Hepatocyte (in vitro differentiated cells): ENCODE data around the gene BTRC. TPM values are rescaled to one million over a fixed set of nuclear protein-coding genes. Genes with fewer than 3 reads are reported as not detected.

Source experiments
- DNase-seq: peaks from one replicate; pipeline ENCODE4 v3.0.0-alpha.2; 2016; ENCODE audit warnings: low spot score
- H2AFZ ChIP-seq: fragments of 200-600 bp; sonication (generic); 2 replicates; pipeline ENCODE4 v1.6.0; 2016; ENCODE audit warnings: antibody characterized with exemption, mild to moderate bottlenecking
- H3K27ac ChIP-seq: fragments of 200-600 bp; sonication (generic); 2 replicates; pipeline ENCODE4 v1.5.1; 2016; ENCODE audit warnings: mild to moderate bottlenecking
- H3K27me3 ChIP-seq: fragments of 200-600 bp; sonication (generic); 2 replicates; pipeline ENCODE4 v1.6.1; 2016
- H3K36me3 ChIP-seq: fragments of 200-600 bp; sonication (generic); replicated peaks from 2 replicates; pipeline ENCODE4 v1.5.1; 2016; ENCODE audit warnings: low read depth; ENCODE audit not compliant: insufficient read depth
- H3K4me1 ChIP-seq: fragments of 200-600 bp; sonication (generic); 2 replicates; pipeline ENCODE4 v1.5.1; 2016; ENCODE audit warnings: mild to moderate bottlenecking, moderate library complexity; ENCODE audit not compliant: insufficient read depth
- H3K4me2 ChIP-seq: fragments of 200-600 bp; sonication (generic); 2 replicates; pipeline ENCODE4 v1.6.0; 2016
- H3K4me3 ChIP-seq: fragments of 200-600 bp; sonication (generic); 2 replicates; pipeline ENCODE4 v1.5.1; 2016; ENCODE audit warnings: mild to moderate bottlenecking
- H3K79me2 ChIP-seq: fragments of 200-600 bp; sonication (generic); 2 replicates; pipeline ENCODE4 v1.6.0; 2017; ENCODE audit warnings: mild to moderate bottlenecking
- H3K9me2 ChIP-seq: fragments of 200-600 bp; sonication (generic); replicated peaks from 2 replicates; pipeline ENCODE4 v1.6.0; 2017; ENCODE audit warnings: mild to moderate bottlenecking; ENCODE audit not compliant: insufficient read depth
- H3K9me3 ChIP-seq: fragments of 200-600 bp; sonication (generic); 2 replicates; pipeline ENCODE4 v1.5.1; 2016; ENCODE audit warnings: low read depth, mild to moderate bottlenecking
- H4K20me1 ChIP-seq: fragments of 200-600 bp; sonication (generic); 2 replicates; pipeline ENCODE4 v1.6.0; 2016; ENCODE audit warnings: mild to moderate bottlenecking; ENCODE audit not compliant: insufficient read depth, poor library complexity, severe bottlenecking
- CTCF ChIP-seq: fragments of 200-600 bp; sonication (generic); IDR thresholded peaks from 2 replicates; pipeline ENCODE4 v1.5.1; 2016; ENCODE audit warnings: antibody characterized with exemption, mild to moderate bottlenecking; ENCODE audit not compliant: poor library complexity
- EZH2 ChIP-seq: fragments of 200-600 bp; sonication (generic); IDR thresholded peaks from 2 replicates; pipeline ENCODE4 v1.6.1; 2016; ENCODE audit warnings: antibody characterized with exemption, mild to moderate bottlenecking, borderline replicate concordance
- EZH2phosphoT487 ChIP-seq: fragments of 200-600 bp; sonication (generic); IDR thresholded peaks from one replicate; pipeline ENCODE4 v1.6.1; 2018; ENCODE audit warnings: antibody characterized with exemption, mild to moderate bottlenecking, low read depth, moderate library complexity; ENCODE audit not compliant: unreplicated experiment, severe bottlenecking
- WGBS: methylation state at CpG from one replicate; pipeline ENCODE4 v1.1.6; 2016; ENCODE audit warnings: low lambda C conversion rate; ENCODE audit errors: missing lambda C conversion rate; 5-methylcytosine and 5-hydroxymethylcytosine counted together
- polyA plus RNA-seq: library from polyadenylated mRNA; unstranded; fragments of >200 nt; fragmentation: Nextera tagmentation; extraction: Ambion mirVana; gene quantifications from 2 replicates; pipeline ENCODE4 v1.2.1, GENCODE V29; 2016
- total RNA-seq: library from RNA; depleted of rRNA; stranded (reverse); fragments of >200 nt; gene quantifications from 2 replicates; pipeline ENCODE4 v1.2.3, GENCODE V29; 2014

BTRC gene
- total and polyA plus RNA-seq, 2 experiments from 2014 or later, result 14.5 to 24.3 TPM

DNA sequence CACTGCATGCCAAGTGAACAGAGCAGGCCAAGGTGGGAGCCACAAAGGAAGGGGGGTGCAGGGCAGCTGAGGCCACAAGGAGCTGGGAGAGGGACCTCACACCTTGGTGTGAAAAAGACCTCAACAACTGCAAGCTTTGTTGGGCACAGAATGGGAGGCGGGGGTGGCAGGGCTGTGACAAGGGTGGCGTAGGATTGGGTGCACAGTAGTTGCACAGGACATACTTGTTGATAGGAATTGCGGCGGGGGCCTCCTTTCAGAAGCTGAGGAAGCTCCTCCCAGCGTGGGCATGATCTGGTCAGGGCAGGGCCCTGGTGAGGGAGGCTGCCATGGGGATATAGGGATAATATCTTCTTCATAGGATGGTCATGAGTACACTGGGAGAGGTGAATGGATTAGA, 208.3 kb downstream of the BTRC start:
- no peak overlapping the region for H3K27ac ChIP-seq
- H3K79me2 ChIP-seq, result no peaks in the 10 kb centered on the region
- H2AFZ ChIP-seq, result no peak overlapping the region
- H3K9me3 ChIP-seq, result no peaks in the 10 kb centered on the region
- no peaks in the 10 kb centered on the region for H3K36me3 ChIP-seq
- TF ChIP-seq CTCF (no peak), EZH2 (no peak), EZH2phosphoT487 (no peak)
- no peaks in the 10 kb centered on the region for H4K20me1 ChIP-seq
- no peaks in the 10 kb centered on the region for H3K9me2 ChIP-seq
- no peak for DNase-seq
- peaks cover 23% of the 10 kb centered on the region for H3K27me3 ChIP-seq
- H3K4me2 ChIP-seq, result no peak overlapping the region
- WGBS, result 95% methylated on average over 5 of the region's 5 CpGs
- no peaks in the 10 kb centered on the region for H3K4me1 ChIP-seq
- no peak overlapping the region for H3K4me3 ChIP-seq

- H3K9me2 ChIP-seq, result no peaks in the 10 kb centered on the region
- H3K4me2 ChIP-seq, result no peak overlapping the region
- H2AFZ ChIP-seq, result no peak overlapping the region
- WGBS, result 79% methylated on average over 3 of the region's 3 CpGs
- no peaks in the 10 kb centered on the region for H4K20me1 ChIP-seq
- TF ChIP-seq CTCF (no peak), EZH2 (no peak), EZH2phosphoT487 (no peak)
- H3K36me3 ChIP-seq, result no peaks in the 10 kb centered on the region
- H3K4me1 ChIP-seq, result no peaks in the 10 kb centered on the region
- no peak overlapping the region for H3K4me3 ChIP-seq
- DNase-seq, result no peak
- H3K27me3 ChIP-seq, result peaks cover 31% of the 10 kb centered on the region
- H3K79me2 ChIP-seq, result no peaks in the 10 kb centered on the region
- H3K9me3 ChIP-seq, result no peaks in the 10 kb centered on the region
- H3K27ac ChIP-seq, result no peak overlapping the region
These were observed 209.0 kb downstream of the BTRC start for GRCh38 chr10:101563007-101563406.

DNA sequence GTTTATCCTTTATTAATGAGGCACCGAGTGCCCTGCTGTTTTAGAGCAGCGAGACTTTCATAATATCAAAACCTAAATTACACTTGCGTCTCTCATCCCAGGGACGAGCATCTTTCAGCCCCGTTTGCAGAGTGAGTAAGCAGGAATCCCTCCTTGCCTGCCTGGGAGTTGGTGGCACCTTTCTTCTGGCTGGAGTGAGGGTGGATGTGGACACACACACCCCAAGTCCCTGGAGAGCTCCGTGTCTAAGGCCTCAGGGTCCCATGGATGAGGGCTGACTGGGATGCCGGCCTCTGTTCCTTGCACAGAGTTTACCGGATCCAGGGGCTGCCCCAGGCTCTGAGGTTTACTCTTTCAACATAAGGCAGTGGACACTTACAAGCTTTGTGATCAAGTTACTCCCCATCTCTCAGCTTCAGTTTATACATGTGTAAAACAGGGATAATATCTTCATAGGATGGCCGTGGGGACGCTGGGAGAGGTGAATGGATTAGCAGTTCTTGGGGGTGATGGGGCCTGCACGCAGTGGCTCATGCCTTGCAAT, 209.6 kb downstream of the BTRC start:
- Histone ChIP-seq H4K20me1 (no peaks in the 10 kb centered on the region), H3K4me2 (no peak overlapping the region), H3K9me3 (no peaks in the 10 kb centered on the region), H2AFZ (no peak overlapping the region), H3K79me2 (no peaks in the 10 kb centered on the region), H3K27ac (no peak overlapping the region), H3K4me1 (no peaks in the 10 kb centered on the region), H3K36me3 (no peaks in the 10 kb centered on the region), H3K27me3 (peaks cover 37% of the 10 kb centered on the region), H3K9me2 (no peaks in the 10 kb centered on the region), H3K4me3 (no peak overlapping the region)
- TF ChIP-seq CTCF, result no peak
- no peak for TF ChIP-seq EZH2
- TF ChIP-seq EZH2phosphoT487, result no peak
- 69% methylated on average over 11 of the region's 11 CpGs for WGBS
- no peak for DNase-seq
